ENCODE measurements around the gene FSTL4.

FSTL4 gene

DNA sequence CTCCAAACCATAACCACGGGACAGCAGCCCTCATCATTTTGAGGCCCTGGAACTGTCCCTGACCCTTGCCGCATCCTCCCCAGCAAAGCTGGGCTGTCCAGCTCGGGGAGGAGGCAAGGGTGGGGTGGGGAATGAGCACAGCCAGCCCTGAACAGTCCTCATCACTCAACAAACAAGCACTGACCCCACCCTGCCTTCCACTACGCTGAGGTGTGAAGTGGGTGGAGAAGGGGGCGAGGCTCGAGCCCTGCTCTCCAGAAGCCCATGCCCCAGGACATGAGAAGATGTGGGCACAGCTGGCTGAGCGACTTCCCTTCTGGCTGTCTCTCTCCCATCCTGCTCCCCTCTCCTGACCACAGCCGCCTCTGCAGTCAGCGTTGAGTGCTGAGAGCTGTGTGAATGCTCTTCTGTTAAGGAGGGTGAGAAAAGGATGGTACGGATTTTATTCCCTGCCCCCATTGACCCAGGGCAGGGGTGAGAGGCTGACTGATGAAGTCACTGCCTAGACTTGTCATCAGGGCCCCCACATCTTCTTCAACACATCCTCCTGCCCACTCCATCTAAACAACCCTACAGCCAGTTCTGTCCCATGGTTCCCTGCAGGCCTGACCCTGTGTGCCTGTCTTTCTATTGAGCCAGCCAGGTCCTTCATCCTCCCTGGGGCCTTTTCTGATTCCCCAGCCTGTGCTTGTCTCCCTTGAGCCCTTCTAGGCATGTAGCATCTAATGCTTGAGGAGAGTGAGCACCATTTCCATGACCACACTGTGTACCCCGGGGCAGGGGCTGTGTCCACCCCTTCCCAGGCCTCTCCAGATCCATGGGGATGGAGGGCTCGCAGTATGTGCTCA is 276.0 kb downstream of the FSTL4 start:
- no peak for DNase-seq

DNA sequence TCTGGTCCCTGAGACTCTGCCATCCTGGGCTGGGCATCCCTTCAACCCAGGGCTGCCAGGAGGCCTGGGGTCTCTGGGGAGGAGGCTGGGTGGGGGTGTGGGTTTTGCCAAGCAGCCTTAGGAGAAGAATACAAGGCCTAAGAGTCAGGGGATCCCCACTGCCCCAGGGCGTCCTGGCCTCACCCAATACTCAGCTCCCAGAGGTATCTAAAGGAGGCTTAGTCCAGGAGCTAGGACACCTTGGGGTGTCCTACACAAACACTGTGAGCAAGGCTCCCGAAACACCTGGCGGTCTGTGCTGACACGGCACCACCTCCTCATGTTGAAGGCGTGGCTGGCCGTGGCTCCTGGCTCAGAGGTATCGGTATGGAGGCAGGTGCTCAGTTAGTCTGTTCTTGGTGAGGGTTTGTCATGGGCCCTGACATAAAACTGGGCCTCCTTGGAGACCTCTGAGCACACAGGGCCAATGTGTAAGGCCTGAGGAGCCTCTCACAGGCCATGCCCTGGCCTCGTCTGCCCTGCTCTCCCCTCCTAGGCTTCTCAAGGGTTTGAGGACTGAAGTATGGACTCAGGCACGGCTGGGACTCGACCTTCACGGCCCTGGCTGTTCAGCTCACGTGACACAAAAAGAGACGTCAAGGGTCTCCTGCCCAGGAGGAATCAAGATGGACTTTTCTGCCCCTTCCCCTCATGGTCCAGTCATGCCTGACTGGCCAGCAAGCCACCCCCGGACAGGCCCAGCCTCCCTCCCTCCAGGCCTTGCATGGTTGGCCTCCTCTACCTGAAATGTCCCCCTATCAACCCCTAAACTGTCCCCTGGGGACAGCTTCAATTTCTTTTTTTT is 277.3 kb downstream of the FSTL4 start:
- no peak for DNase-seq

DNA sequence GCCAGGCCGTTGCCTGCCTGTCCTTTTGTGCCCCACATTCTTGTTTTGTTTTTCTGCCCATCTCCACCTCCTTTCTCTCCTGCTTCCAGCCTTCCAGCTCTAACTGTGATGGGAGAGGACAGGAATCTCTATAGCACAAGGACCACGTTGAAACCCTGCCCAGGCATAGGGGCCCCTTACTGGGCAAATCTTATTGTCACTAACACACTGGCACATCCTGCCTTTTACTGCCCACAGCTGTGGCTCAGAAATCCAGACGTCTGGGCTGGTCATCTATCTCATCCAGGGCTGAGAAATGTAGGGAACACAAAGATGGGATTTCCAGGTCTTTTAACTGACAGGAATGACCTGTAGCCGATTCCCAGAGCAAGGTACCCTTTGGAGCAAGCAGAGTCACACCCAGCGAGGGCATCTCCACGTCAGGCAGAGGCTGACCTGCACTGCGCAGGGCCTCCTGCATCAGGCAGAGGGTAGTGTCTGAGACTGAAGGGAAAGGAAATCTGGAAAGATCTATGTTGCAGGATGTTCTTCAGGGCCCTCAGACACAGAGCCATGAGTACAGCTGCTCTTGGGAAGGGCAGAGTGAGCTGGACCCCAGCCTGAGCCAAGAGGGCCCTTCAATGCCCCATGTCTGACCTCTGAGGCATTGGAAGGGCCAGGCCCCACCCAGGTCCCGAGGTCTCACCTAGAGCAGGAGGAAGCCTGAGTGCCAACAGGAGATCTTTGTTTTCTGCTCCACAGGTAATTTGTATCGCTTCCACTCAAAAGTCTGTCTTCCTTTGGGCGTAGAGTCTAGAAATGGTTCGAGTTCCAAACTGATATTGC is 278.8 kb downstream of the FSTL4 start:
- no peak for DNase-seq

GRCh38 chr5:133332439-133333024 is 279.8 kb downstream of the FSTL4 start:
- DNase-seq, result no peak

DNA sequence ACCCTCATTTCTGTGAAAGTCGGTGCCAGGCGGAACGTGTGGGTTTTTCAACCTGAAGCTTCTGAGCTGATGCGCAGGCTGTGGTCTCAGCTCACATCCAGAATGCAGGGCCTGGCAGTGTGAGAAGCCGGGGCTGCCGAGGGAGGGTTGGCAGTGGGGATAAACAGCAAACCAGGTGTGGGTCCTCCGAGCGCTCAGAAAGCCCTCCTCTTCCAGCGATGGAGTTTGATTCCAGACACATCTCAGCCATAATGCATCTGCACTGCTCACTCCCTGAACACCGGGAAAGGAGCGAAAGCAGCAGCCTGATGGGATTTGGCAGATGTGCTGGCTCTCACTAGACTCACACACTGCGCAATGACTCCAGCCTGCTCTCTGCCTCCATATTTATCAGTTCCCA is 280.4 kb downstream of the FSTL4 start:
- no peak for DNase-seq

DNA sequence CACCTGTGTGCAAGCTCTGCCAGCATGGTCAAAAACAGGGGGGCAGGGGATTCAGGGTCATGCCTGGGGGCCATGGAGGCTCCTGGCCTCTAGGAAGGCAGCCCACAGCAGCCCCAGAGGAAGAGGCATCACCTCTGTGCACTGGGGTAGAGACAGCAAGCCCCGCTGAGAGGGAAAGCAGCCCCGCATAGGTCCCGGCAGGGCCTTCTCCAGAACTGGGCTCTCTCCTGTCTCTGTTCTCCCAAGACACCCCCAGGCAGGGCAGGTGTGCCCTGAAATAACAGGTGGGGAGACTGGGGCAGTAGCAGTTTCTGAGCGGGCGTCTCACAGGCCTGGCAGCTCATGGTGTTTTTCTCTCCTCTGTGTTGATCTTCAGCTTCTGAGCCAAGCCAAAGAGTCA is 281.4 kb downstream of the FSTL4 start:
- DNase-seq, result no peak

DNA sequence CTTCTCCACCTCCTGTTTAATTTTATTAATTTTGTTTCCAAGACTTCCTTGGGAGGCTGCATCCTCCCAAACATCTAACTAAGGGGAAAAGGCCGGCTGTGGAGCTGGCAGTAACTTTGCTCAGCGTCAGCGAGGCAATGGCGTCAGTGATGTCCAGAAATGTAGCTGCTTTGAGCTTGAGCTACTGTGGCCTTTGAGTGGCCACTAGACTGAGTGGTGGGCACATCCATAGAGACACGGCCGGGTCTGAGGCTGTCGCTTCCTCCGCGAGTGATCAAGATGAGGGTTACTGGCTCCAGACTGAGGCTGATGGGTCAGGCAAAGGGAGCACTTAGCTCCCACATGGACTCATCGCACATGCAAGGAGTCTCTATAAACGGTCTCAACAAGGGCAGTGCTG is 283.5 kb downstream of the FSTL4 start:
- no peak for DNase-seq

GRCh38 chr5:133327946-133328401 is 284.4 kb downstream of the FSTL4 start:
- DNase-seq, result no peak

DNA sequence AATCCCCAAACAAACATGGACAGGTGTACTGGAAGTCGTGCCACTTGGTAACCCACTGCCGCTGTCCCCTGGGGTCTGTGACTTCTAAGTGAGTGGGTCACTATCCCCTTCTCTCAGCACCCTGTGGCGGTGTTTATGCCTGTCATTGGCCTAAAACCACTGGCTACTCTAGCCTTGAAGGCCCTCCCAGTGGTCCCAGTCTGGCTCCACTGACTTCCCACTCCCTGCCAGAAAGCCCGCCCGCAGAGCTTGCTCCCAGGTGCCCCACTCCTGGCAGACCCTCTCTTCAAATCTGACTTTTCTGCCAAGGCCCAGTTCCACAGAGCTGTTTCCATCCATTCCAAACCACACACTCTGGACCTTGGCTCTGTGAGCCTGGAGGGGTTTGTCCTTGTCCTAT is 286.0 kb downstream of the FSTL4 start:
- no peak for DNase-seq

DNA sequence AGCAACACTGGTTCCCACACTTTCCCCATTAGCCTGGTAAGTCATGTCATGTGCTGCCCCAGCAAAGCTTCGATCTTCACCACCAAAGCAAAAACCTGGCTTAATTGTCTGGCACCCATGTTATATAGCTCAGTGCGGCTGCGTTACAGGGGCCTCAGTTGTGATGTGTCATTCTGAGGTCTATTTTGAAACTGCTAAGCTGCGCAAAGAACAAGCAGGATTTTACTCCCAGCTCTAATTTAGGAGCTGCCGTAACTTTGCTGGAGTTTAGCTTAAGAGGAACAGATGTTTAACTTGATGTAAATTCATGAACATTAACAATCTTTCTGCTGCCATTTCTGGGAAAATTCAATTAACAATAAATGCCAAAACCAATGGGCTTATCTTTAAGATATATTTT is 286.5 kb downstream of the FSTL4 start:
- DNase-seq, result no peak

- DNase-seq, result no peak
Measured at GRCh38 chr5:133324926-133325325, 287.4 kb downstream of the FSTL4 start.

GRCh38 chr5:133323494-133324457 is 288.6 kb downstream of the FSTL4 start:
- no peak for DNase-seq

GRCh38 chr5:133322743-133323142 is 289.6 kb downstream of the FSTL4 start:
- no peak for DNase-seq

GRCh38 chr5:133321833-133322420 is 290.4 kb downstream of the FSTL4 start:
- no peak for DNase-seq

- DNase-seq, result no peak
Measured at GRCh38 chr5:133321286-133321832, 291.0 kb downstream of the FSTL4 start.

- DNase-seq, result no peak
Measured at GRCh38 chr5:133319905-133320520, 292.3 kb downstream of the FSTL4 start.

GRCh38 chr5:133319244-133319643 is 293.1 kb downstream of the FSTL4 start:
- DNase-seq, result no peak

DNA sequence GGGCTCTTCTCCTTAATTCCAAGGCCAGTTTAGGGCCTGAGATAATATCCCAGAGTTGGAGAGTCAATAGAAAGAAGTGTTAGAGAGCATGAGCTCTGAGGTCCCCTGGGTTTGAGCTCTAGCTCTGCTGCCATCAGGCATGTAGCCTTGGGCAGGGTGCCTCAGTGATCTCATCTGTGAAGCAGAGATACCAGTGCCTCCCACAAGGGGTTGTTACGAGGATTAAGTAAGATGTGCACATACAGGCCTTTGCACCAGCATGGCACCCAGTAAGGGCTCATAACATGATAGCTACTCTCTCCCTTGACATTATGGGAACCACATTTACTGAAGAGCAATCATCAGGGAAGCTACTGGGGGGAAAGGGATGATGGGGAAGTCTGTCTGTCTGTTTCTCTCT is 294.8 kb downstream of the FSTL4 start:
- DNase-seq, result no peak

DNA sequence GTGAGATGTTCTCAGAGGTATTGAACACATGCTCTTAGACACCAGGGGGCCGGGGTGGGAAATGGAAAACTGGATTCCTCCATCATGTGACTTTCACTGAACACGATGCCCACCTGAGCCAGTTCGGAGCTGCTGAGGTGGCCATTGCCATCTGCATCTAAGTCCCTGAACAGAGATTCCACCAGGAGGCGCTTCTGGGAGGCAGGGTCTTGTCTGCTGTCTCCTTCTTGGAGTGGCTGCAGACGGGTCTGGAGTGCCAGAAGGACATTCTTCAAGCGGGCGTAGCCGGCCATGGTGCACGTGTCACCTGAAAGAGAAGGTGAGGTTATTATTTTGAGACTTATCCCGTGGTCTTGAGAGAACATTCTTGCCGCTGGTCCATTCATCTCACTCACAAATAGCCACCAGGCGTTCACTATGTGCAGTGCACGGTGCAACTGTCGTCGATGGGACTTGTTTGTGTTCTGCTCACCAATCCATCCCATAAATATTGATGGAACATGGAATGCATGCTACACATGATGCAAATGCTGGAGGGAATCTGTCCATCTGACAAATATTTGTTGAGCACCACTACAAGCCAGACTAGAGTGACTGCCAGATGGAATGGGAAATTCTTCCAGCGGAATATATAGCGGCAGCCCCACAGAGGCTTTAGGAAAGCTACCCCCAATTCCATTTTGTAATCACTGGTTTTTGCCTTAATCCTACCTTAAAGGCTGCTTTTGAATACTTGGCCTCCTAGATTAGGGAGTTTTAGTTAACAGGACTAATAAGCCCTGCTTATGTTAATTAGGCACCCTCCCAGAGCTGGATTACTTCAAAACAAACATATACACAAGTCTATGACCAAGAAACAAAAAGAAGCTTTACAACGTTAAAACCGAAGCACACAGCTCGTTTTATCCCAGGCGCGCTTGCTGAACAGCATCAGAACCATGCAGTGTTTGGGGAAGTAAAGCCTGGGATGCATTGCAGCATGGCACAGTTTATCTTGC is 295.7 kb downstream of the FSTL4 start:
- DNase-seq, result no peak
